BJ (cell line): ENCODE measurements around the gene PIGQ. TPM values are rescaled to one million over a fixed set of nuclear protein-coding genes. Genes with fewer than 3 reads are reported as not detected.

Source experiments
- CTCF ChIA-PET: fragments of 350-600 bp; formaldehyde crosslinking; extraction: SDS; loops from one replicate; lab custom pipeline; 2021; ENCODE audit warnings: antibody characterized with exemption, inconsistent platforms; lab: Yijun Ruan, JAX
- POLR2A ChIA-PET: fragments of 300-600 bp; sonication (Branson Sonifier 250); formaldehyde crosslinking; extraction: SDS; loops from one replicate; lab custom pipeline; 2021; ENCODE audit warnings: antibody characterized with exemption; lab: Charles Lee
- DNase-seq: peaks from one replicate; pipeline ENCODE4 v3.0.0-alpha.2; 2011; ENCODE audit warnings: low read depth
- H3K27me3 ChIP-seq: 2 replicates; pipeline ENCODE4 v1.6.0; 2011; ENCODE audit warnings: low read length; ENCODE audit not compliant: control insufficient read depth, insufficient read depth
- H3K36me3 ChIP-seq: 2 replicates; pipeline ENCODE4 v1.5.1; 2011; ENCODE audit warnings: low read length; ENCODE audit not compliant: control insufficient read depth, insufficient read depth
- H3K4me3 ChIP-seq: 2 replicates; pipeline ENCODE4 v1.5.1; 2011; ENCODE audit warnings: low read depth, mild to moderate bottlenecking, control low read depth, low read length
- CTCF ChIP-seq: IDR thresholded peaks from 2 replicates; pipeline ENCODE4 v1.5.1; 2011; ENCODE audit warnings: low read depth, mild to moderate bottlenecking, control low read depth, inconsistent platforms, low read length, moderate library complexity; ENCODE audit not compliant: insufficient read depth
- polyA plus RNA-seq: library from polyadenylated mRNA; depleted of rRNA; stranded (reverse); fragments of >200 nt; gene quantifications from 2 replicates; pipeline ENCODE4 v1.2.3, GENCODE V29; 2011

The PIGQ gene
- polyA plus RNA-seq, 1 experiment = 26.6 TPM

GRCh38 chr16:554640-555365 lies 15.0 kb upstream of the PIGQ start:
- DNase-seq = peak; percentile 23
- H3K4me3 ChIP-seq = peak overlapping the region; percentile 14
- ChIA-PET CTCF (interaction anchor here (0.7 to 0.9 kb wide), 2 partner anchors 13 to 156 kb away, joined by 3 read pairs; no protein-coding TSS in a partner anchor), POLR2A (no interaction called here)
- H3K27me3 ChIP-seq = peaks cover 5% of the 10 kb centered on the region
- H3K36me3 ChIP-seq = peaks cover 14% of the 10 kb centered on the region
- TF ChIP-seq CTCF = no peak

- no peak for TF ChIP-seq CTCF
- CTCF ChIA-PET = interaction anchor here (0.7 to 1.2 kb wide), 2 partner anchors 12 to 13 kb away, joined by 3 read pairs; no protein-coding TSS in a partner anchor
- Histone ChIP-seq H3K4me3 (no peak overlapping the region), H3K27me3 (peaks cover 5% of the 10 kb centered on the region), H3K36me3 (peaks cover 9% of the 10 kb centered on the region)
- POLR2A ChIA-PET = no interaction called here
- no peak for DNase-seq
These were observed 14.0 kb upstream of the PIGQ start for GRCh38 chr16:555528-556473.

- peaks cover 8% of the 10 kb centered on the region for H3K27me3 ChIP-seq
- no peak for TF ChIP-seq CTCF
- POLR2A ChIA-PET = no interaction called here
- no peak overlapping the region for H3K4me3 ChIP-seq
- peaks cover 7% of the 10 kb centered on the region for H3K36me3 ChIP-seq
- no peak for DNase-seq
- CTCF ChIA-PET = interaction anchor here (1.2 kb wide), 1 partner anchor 12 kb away, joined by 3 read pairs; no protein-coding TSS in a partner anchor
These were observed 13.1 kb upstream of the PIGQ start for GRCh38 chr16:556474-557173.

GRCh38 chr16:557463-558297 lies 12.1 kb upstream of the PIGQ start:
- no peak for DNase-seq
- no peak overlapping the region for H3K4me3 ChIP-seq
- no peak for TF ChIP-seq CTCF
- H3K27me3 ChIP-seq = peaks cover 13% of the 10 kb centered on the region
- CTCF ChIA-PET = no interaction called here
- POLR2A ChIA-PET = no interaction called here
- peaks cover 4% of the 10 kb centered on the region; the same call in 1 of the 2 replicates for H3K36me3 ChIP-seq
